Panc1 (cell line): ENCODE data around the gene BTN2A1. TPM values are rescaled to one million over a fixed set of nuclear protein-coding genes. Genes with fewer than 3 reads are reported as not detected.
"Not testable (repeated sequence)": the region's sequence is repeated elsewhere in the genome, so short reads cannot be mapped to it uniquely, and the experiment has no call there.

Experiments used
- ATAC-seq: fragments of 200-7000 bp; cut with Tn5 transposase; 2 replicates; pipeline ENCODE4 v1.9.1; 2020; ENCODE audit warnings: mild to moderate bottlenecking, moderate library complexity
- BruUV-seq: library from RNA; stranded (reverse); fragments of 400-500 nt; replicated peaks from 2 replicates; lab custom pipeline; 2021; lab: Mats Ljungman, UMichigan
- CTCF ChIA-PET: fragments of 300-600 bp; sonication (Branson Sonifier 250); formaldehyde crosslinking; loops from one replicate; lab custom pipeline; 2022; ENCODE audit warnings: antibody characterized with exemption; lab: Charles Lee
- POLR2A ChIA-PET: fragments of 300-600 bp; sonication (Branson Sonifier 250); formaldehyde crosslinking; loops from one replicate; lab custom pipeline; 2022; ENCODE audit warnings: antibody characterized with exemption; lab: Charles Lee
- DNase-seq: peaks from one replicate; pipeline ENCODE4 v3.0.0-alpha.2; 2010; ENCODE audit warnings: low read depth, low spot score
- H3K27ac ChIP-seq: 2 replicates; pipeline ENCODE4 v1.5.1; 2011; ENCODE audit warnings: mild to moderate bottlenecking, low read length, inconsistent platforms
- H3K27me3 ChIP-seq: fragments of 200-500 bp; sonication (Bioruptor generic); 2 replicates; pipeline ENCODE4 v1.6.0; 2014; ENCODE audit warnings: low read length, inconsistent platforms; ENCODE audit not compliant: control insufficient read depth, insufficient read depth
- H3K36me3 ChIP-seq: fragments of 200-500 bp; sonication (Bioruptor generic); 2 replicates; pipeline ENCODE4 v1.5.1; 2014; ENCODE audit warnings: inconsistent platforms, mild to moderate bottlenecking, low read length, moderate library complexity; ENCODE audit not compliant: control insufficient read depth, insufficient read depth
- H3K4me1 ChIP-seq: 2 replicates; pipeline ENCODE4 v1.5.1; 2011; ENCODE audit warnings: inconsistent platforms, mild to moderate bottlenecking, low read length, moderate library complexity; ENCODE audit not compliant: control insufficient read depth, insufficient read depth
- H3K4me3 ChIP-seq, 2 experiments: 2 replicates each; pipeline ENCODE4 v1.5.1; 2011 to 2012; ENCODE audit warnings: low read depth in 2 of 2, low read length in 2 of 2, mild to moderate bottlenecking in 2 of 2, inconsistent platforms in 1 of 2, moderate library complexity in 1 of 2
- H3K9me3 ChIP-seq: fragments of 200-500 bp; sonication (Bioruptor generic); 2 replicates; pipeline ENCODE4 v1.5.1; 2014; ENCODE audit warnings: low read depth, mild to moderate bottlenecking, inconsistent platforms, low read length, moderate library complexity; ENCODE audit not compliant: control insufficient read depth, insufficient read depth
- POLR2AphosphoS5 ChIP-seq: IDR thresholded peaks from 2 replicates; pipeline ENCODE4 v1.6.1; 2012; ENCODE audit warnings: mild to moderate bottlenecking, low read depth, low read length, moderate library complexity
- SIN3A ChIP-seq: IDR thresholded peaks from 2 replicates; pipeline ENCODE4 v1.6.1; 2012; ENCODE audit warnings: low read depth, mild to moderate bottlenecking, low read length, moderate library complexity, borderline replicate concordance; ENCODE audit not compliant: insufficient read depth
- TCF7L2 ChIP-seq: IDR thresholded peaks from 2 replicates; pipeline ENCODE4 v1.6.1; 2011; ENCODE audit warnings: mild to moderate bottlenecking, low read depth, low read length, inconsistent platforms
- in situ Hi-C: cut with HindIII; loops from 2 replicates; pipeline ENCODE4 v1.10.0; 2016; ENCODE audit warnings: low sequenced_read_pairs, low pct_unique_long_range_greater_than_20kb
- intact Hi-C: fragments of 100-400 bp; cut with micrococcal nuclease; formaldehyde crosslinking; loops from one replicate; pipeline ENCODE4 v1.10.0; 2022; ENCODE audit not compliant: unreplicated experiment
- total RNA-seq: library from RNA; stranded (reverse); gene quantifications from one replicate; pipeline ENCODE4 v1.2.1, GENCODE V29; 2021; ENCODE audit not compliant: unreplicated experiment
- TF ChIP-seq, protein P1 (sequence below), 2 experiments: IDR thresholded peaks; 2 replicates each; pipeline ENCODE4 v1.6.1; 2011 to 2012; ENCODE audit warnings: low read depth in 2 of 2, control low read depth in 1 of 2, low read length in 1 of 2, mild to moderate bottlenecking in 1 of 2, moderate library complexity in 1 of 2; ENCODE audit not compliant: insufficient read depth in 1 of 2
- TF ChIP-seq, protein P2 (sequence below): fragments of 450-650 bp; IDR thresholded peaks from 2 replicates; pipeline ENCODE4 v1.5.1; 2017; ENCODE audit warnings: mild to moderate bottlenecking

Gene BTN2A1
- total RNA-seq, 1 experiment from 2014 or later = 23.0 TPM

DNA sequence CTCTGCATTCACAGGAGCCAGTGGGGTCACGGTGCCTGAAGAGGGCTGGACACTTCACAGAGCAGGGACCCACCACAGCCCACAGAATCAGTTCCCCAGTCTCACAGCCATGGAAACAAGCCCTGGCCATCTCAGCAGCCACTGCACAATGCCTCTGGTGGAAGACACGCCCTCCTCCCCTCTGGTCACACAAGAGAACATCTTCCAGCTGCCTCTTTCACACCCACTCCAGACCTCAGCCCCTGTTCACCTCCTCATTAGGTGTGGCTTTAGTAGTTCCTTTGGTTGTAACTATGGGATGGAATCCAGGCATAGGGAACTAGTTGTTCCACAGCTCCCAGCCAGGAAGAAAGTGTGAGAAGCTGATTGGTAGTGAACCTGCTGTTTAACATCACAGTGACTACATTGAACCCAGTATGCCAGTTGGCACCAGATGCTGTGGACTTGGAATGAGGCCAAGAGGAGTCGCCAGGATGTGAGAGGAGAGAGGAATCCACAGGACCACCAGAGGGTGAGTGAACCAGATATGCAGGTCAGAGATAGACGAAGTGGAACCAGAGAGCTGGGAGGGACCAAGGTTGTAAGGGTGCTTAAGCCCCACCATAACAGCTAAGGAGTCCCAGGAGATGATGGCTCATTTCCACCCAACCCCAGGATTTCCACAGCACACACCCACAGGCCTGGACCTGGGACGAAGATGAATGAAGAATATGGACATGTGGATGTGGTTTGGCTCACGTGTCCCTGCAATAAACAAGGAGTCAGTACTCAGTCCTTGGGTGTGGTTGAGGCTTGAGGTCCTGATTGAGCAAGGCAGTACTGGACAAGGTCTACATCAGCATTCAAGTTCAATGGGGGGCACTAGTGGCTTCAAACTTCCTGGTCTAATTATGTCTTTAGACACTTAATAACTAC lies 26.2 kb upstream of the BTN2A1 start:
- in situ Hi-C loops (no loop called here), intact Hi-C loops (no loop called here)
- BruUV-seq = no TSS peak
- ATAC-seq = no peak
- ChIA-PET POLR2A (no interaction called here), CTCF (no interaction called here)
- Histone ChIP-seq H3K27ac (no peak overlapping the region), H3K4me1 (no peaks in the 10 kb centered on the region), H3K36me3 (no peaks in the 10 kb centered on the region), H3K9me3 (no peaks in the 10 kb centered on the region), H3K27me3 (no peaks in the 10 kb centered on the region), H3K4me3 (no peak overlapping the region)
- no peak for TF ChIP-seq POLR2AphosphoS5
- TF ChIP-seq, protein P1, sequence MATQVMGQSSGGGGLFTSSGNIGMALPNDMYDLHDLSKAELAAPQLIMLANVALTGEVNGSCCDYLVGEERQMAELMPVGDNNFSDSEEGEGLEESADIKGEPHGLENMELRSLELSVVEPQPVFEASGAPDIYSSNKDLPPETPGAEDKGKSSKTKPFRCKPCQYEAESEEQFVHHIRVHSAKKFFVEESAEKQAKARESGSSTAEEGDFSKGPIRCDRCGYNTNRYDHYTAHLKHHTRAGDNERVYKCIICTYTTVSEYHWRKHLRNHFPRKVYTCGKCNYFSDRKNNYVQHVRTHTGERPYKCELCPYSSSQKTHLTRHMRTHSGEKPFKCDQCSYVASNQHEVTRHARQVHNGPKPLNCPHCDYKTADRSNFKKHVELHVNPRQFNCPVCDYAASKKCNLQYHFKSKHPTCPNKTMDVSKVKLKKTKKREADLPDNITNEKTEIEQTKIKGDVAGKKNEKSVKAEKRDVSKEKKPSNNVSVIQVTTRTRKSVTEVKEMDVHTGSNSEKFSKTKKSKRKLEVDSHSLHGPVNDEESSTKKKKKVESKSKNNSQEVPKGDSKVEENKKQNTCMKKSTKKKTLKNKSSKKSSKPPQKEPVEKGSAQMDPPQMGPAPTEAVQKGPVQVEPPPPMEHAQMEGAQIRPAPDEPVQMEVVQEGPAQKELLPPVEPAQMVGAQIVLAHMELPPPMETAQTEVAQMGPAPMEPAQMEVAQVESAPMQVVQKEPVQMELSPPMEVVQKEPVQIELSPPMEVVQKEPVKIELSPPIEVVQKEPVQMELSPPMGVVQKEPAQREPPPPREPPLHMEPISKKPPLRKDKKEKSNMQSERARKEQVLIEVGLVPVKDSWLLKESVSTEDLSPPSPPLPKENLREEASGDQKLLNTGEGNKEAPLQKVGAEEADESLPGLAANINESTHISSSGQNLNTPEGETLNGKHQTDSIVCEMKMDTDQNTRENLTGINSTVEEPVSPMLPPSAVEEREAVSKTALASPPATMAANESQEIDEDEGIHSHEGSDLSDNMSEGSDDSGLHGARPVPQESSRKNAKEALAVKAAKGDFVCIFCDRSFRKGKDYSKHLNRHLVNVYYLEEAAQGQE (IDR thresholded peaks at IDR 0.05; ENCODE audit: insufficient read depth in 1 of 2, low read depth in 2 of 2, low read length in 1 of 2) = no peak
- TF ChIP-seq SIN3A = no peak
- TF ChIP-seq TCF7L2 = no peak
- TF ChIP-seq, protein P2, sequence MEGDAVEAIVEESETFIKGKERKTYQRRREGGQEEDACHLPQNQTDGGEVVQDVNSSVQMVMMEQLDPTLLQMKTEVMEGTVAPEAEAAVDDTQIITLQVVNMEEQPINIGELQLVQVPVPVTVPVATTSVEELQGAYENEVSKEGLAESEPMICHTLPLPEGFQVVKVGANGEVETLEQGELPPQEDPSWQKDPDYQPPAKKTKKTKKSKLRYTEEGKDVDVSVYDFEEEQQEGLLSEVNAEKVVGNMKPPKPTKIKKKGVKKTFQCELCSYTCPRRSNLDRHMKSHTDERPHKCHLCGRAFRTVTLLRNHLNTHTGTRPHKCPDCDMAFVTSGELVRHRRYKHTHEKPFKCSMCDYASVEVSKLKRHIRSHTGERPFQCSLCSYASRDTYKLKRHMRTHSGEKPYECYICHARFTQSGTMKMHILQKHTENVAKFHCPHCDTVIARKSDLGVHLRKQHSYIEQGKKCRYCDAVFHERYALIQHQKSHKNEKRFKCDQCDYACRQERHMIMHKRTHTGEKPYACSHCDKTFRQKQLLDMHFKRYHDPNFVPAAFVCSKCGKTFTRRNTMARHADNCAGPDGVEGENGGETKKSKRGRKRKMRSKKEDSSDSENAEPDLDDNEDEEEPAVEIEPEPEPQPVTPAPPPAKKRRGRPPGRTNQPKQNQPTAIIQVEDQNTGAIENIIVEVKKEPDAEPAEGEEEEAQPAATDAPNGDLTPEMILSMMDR = no peak
- DNase-seq = no peak

DNA sequence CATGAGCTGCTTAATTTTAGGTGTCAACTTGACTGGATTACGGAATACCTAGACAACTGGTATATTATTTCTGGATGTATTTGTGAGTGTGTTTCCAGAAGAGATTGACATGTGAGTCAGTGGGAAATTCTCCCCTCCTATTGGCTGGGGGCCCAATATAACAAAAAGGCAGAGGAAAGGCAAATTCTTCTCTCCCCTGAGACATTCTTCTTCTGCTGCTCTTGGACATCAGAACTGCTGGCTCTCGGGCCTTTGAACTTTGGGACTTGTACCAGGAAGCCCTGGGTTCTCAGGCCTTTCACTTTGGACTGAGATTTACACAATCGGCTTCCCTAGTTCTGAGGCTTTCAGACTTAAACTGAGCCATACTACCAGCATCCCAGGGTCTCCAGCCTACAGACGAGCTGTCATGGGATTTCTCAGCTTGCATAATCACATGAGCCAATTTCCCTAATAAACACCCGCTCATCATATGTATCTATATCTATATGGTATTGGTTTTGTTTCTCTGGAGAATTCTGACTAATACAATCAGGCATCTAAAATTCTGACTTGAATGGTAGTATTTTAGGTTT lies 25.0 kb upstream of the BTN2A1 start:
- Histone ChIP-seq H3K4me3 (no peak overlapping the region), H3K4me1 (no peaks in the 10 kb centered on the region), H3K36me3 (no peaks in the 10 kb centered on the region), H3K27me3 (no peaks in the 10 kb centered on the region), H3K27ac (no peak overlapping the region), H3K9me3 (no peaks in the 10 kb centered on the region)
- in situ Hi-C loops (no loop called here), intact Hi-C loops (no loop called here)
- no peak for DNase-seq
- ATAC-seq = no peak
- BruUV-seq = no TSS peak
- CTCF ChIA-PET = no interaction called here
- POLR2A ChIA-PET = no interaction called here
- TF ChIP-seq SIN3A = no peak
- TF ChIP-seq, protein P2 = no peak
- TF ChIP-seq TCF7L2 = no peak
- TF ChIP-seq, protein P1 (IDR thresholded peaks at IDR 0.05; ENCODE audit: insufficient read depth in 1 of 2, low read depth in 2 of 2, low read length in 1 of 2) = no peak
- TF ChIP-seq POLR2AphosphoS5 = no peak

DNA sequence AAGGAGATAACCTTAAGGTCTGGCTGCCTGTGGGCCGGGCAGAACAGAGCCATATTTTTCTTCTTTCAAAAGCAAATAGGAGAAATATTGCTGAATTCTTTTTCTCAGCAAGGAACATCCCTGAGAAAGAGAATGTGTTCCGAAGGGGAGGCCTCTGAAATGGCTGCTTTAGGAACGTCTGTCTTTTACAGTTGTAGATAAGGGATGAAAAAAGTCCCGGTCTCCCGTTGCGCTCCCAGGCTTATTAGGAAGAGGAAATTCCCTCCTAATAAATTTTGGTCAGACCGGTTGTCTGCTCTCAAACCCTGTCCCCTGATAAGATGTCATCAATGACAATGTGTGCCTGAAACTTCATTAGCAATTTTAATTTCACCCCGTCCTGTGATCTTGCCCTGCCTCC lies 24.1 kb upstream of the BTN2A1 start:
- ATAC-seq, H3K4me1 ChIP-seq, H3K9me3 ChIP-seq, H3K27me3 ChIP-seq, DNase-seq, intact Hi-C loops, H3K27ac ChIP-seq, H3K36me3 ChIP-seq, CTCF ChIA-PET, BruUV-seq, in situ Hi-C loops, POLR2A ChIA-PET, H3K4me3 ChIP-seq: not testable (repeated sequence)
